Activated CD8-positive, alpha-beta memory T cell treated with anti-CD3 and anti-CD28 coated beads for 36 hours (primary cell): ENCODE results near the gene EEF1AKMT1. TPM values are rescaled to one million over a fixed set of nuclear protein-coding genes. Genes with fewer than 3 reads are reported as not detected.

ENCODE experiments used
- CTCF ChIA-PET: fragments of 350-600 bp; sonication (Branson Sonifier 250); formaldehyde crosslinking; loops from one replicate; lab custom pipeline; 2021; ENCODE audit warnings: antibody characterized with exemption; lab: Charles Lee
- POLR2A ChIA-PET: fragments of 350-600 bp; sonication (Branson Sonifier 250); formaldehyde crosslinking; loops from one replicate; lab custom pipeline; 2021; ENCODE audit warnings: antibody characterized with exemption; lab: Charles Lee
- total RNA-seq, 2 experiments: library from RNA; stranded (reverse); gene quantifications; one replicate each; pipeline ENCODE4 v1.2.3, GENCODE V29; 2021

EEF1AKMT1 gene
- total RNA-seq, 2 experiments from 2014 or later, result 19.6 to 21.3 TPM

DNA sequence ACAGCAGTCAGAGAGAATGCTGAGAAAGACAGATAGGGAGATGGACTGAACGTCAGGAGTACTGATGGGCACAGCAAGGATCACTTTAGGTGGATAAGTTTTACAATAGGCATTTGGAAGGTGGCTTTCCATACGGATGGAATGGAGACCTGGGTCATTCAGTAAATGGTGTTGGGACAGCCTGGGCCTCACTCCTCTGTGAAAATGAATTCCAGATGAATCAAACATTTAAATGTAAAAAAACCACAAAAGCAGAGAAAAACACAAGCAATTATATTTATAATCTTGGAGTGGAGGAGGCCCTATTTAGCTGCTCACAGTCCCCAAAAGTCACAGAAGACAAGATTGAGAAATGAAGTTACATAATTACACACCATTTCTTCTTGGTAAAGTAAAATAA is 65.5 kb downstream of the EEF1AKMT1 start:
- POLR2A ChIA-PET, result no interaction called here

DNA sequence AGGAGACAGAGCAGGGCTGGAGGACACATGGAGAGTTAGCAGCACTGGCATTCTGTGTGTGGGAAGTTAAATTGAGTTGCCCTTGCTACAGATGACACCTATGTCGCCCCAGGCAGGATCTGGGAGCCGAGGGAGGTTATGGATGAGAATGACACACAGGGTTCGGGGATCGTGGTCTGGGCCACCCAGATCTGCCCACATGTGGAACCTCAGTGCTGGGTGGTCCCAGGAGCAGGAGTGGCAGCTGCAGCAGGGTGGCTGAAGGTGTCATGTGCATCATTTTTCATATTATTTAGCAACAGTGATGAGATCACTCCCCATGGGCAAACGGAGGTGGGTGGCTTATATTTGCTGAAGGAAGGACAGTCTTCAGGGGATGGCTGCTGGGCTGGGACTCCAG is 67.1 kb downstream of the EEF1AKMT1 start:
- ChIA-PET POLR2A (interaction anchor here (0.7 kb wide), 1 partner anchor 239 kb away, joined by 8 read pairs; no protein-coding TSS in a partner anchor), CTCF (no interaction called here)

More for the DNA sequence above, 65.5 kb downstream of the EEF1AKMT1 start:
- CTCF ChIA-PET, result interaction anchor here (0.6 kb wide), 2 partner anchors 19 to 92 kb away, joined by 3 to 5 read pairs; no protein-coding TSS in a partner anchor

DNA sequence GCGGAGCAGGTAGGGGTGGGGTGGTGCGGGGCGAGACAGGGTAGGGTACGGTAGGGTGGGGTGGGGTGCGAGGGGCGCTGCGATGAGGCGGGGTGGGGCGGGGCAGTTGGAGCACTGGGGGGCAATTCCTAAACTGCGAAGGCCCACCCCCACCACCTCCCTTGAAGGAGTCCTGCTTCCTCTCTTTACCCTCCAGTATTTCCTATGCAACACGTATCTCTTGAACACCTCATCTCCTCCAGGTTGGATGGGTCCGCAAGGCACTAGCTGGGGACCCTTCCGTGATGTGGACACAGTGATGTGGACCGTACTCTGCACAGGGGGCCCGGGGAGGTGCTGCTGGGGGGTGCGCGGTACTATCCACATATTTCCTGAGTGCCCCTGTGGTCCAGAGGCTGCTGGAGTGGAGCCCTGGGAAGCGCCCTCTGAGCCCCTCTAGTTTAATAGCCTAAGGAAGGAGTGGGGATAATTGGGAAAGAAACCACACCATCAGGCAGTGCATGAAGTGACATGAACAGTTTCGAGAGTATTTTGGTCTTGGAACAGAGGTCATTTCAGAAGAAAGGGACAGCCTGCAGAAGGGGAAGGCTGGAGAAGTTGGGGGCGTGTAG is 69.2 kb downstream of the EEF1AKMT1 start:
- ChIA-PET CTCF (interaction anchor here (0.8 to 1.0 kb wide), 2 partner anchors 9 to 28 kb away, joined by 3 to 4 read pairs; no protein-coding TSS in a partner anchor), POLR2A (no interaction called here)

DNA sequence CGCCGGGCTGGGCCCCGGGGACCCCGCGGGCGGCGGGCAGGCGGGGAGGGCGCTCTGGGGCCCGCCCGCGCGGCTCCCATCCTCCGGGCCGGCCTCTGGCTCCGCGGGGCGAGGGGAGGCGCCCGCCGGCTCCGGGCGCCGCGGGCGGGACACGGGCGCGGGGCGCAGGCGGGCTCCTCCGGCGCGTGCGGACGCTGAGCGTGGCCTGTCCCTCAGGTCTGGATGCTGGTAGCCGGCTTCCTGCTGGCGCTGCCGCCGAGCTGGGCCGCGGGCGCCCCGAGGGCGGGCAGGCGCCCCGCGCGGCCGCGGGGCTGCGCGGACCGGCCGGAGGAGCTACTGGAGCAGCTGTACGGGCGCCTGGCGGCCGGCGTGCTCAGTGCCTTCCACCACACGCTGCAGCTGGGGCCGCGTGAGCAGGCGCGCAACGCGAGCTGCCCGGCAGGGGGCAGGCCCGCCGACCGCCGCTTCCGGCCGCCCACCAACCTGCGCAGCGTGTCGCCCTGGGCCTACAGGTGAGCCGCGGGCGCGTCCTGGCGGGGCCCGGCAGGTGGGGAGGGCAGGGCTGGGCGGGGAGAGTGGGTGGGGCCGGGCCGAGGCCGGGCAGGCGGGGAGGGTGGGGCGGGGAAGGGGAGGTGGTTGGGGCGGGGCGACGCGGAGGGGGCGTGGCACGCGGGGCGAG is 69.8 kb downstream of the EEF1AKMT1 start:
- ChIA-PET POLR2A (interaction anchor here (1.4 kb wide), 1 partner anchor 178 kb away, joined by 3 read pairs; the partner anchor contains the start of gene CRYL1), CTCF (interaction anchor here (0.8 to 1.5 kb wide), 4 partner anchors 9 to 208 kb away, joined by 3 to 4 read pairs (median 3); no protein-coding TSS in a partner anchor)

DNA sequence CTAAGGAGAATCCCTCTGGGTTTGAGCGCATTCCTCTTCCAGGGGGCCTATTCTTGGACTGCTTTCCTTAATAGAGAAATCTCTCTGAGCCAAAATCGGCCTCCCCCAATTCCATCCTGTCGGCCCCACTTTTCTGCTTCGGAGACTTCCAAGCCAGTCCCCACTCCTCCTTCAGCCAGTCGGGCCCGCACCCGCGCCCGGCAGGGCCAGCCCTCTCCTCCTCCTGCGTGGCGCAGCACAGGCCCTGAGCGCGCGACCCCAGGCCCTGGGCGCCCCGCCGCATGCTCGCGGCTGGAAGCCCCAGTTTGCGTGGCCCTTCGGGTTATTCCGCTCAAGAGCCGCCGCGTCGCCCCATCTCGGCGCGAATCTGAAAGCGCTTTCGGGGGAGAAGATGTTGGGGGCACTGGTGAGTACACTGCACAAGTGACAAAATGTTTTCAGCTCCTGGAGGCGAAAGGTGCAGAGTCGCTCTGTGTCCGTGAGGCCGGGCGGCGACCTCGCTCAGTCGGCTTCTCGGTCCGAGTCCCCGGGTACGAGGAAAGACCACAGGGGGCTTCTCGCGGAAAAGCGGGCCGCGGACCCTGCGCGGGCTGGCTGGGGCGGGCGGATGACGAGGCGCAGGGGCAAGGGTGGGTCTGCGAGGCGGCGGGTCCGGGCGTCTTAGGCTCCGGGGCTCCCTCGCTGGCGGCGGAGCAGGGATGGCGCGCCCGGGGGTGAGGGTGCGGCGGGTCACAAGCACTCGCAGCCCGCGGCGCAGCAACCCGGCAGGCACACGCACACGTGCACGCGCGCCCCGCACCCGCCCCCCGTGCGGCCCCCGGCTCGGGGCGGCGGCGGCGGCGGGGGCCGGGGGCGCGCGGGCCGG is 70.6 kb downstream of the EEF1AKMT1 start, which contains the start of gene IL17D:
TSS of gene IL17D (plus strand) at position 785 of the 865 bp plus-strand sequence. CDS start 303 bp downstream, outside the sequence.
- ChIA-PET CTCF (interaction anchor here (0.8 to 1.8 kb wide), 5 partner anchors 9 to 207 kb away, joined by 3 to 4 read pairs (median 3); no protein-coding TSS in a partner anchor), POLR2A (interaction anchor here (1.4 kb wide), 1 partner anchor 177 kb away, joined by 3 read pairs; the partner anchor contains the start of gene CRYL1)

DNA sequence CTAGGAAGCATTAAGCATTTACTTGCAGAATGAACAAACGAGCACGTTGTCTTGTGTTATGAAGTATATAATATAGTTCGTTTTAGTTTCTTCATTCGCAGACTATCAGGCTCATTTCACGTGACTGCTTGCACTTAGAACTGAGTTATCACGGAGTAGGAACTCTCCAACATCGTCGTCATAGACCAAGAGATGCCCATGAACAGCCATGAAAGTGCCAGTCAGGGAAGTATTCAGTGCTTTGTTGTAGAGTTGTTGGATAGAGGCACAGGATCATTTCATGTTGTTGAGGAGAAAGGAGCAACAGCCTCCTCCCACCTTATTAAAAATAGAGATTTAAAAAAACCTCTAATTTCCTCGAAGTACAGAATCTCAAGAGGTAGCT is 71.2 kb downstream of the EEF1AKMT1 start:
- CTCF ChIA-PET, result interaction anchor here (1.2 to 1.8 kb wide), 4 partner anchors 9 to 210 kb away, joined by 3 to 5 read pairs (median 3); no protein-coding TSS in a partner anchor

DNA sequence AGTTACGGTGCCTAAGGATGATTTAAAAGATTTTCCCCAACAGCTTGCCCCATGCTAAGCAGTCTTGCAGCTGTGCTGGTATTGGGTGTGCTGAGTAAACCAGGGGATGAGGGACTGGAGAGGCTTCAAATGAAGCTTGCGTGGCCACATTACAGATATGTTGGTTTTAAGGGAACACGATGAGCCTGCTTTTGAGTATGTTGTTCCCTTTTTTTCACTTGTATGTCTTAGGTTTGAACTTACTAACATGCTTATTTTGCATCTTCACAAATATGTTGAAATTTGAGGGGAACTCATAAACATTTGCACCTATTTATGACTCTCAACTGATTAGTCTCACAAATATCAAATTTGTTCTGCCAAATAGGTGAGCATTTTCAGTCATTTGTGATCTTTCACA is 72.3 kb downstream of the EEF1AKMT1 start:
- ChIA-PET CTCF (interaction anchor here (1.2 to 1.8 kb wide), 2 partner anchors 10 to 209 kb away, joined by 3 to 5 read pairs; no protein-coding TSS in a partner anchor), POLR2A (no interaction called here)

More for the DNA sequence above, 71.2 kb downstream of the EEF1AKMT1 start:
- POLR2A ChIA-PET, result interaction anchor here (0.6 to 1.4 kb wide), 2 partner anchors 176 to 178 kb away, joined by 3 to 5 read pairs; partner anchors contain the start of gene CRYL1

DNA sequence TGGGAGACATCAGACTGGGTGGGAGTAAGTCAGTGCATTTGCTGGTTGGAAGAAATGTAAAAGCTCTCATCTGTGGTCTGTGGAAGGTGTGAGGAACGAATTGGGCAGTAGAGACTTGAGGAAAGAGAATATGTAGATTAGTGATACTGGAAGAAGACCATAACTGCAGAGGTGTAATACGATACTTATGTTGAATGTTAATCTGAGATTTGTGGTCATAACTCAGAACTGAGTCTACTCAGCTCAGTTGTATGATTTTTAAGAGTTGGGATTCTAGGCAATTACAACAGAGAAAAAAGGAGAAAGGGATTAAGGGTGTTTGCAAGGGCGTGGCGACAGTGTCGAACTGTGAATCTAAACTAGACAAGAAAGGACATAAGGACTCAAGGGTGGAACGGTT is 73.5 kb downstream of the EEF1AKMT1 start:
- ChIA-PET POLR2A (no interaction called here), CTCF (no interaction called here)

DNA sequence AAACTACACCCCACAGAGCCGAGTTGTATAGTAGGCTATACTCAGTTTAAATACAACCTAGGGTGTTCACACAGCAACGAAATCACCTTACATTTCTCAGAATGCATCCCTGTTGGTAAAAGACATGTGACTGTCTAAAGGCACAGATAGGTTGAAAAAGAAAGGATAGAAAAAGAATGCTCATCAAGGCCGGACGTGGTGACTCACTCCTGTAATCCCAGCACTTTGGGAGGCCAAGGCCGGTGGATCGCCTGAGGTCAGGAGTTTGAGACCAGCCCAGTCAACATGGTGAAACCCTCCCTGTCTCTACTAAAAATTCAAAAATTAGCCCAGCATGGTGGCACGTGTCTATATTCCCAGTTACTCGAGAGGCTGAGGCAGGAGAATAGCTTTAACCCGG is 74.0 kb downstream of the EEF1AKMT1 start:
- POLR2A ChIA-PET, result no interaction called here
- CTCF ChIA-PET, result no interaction called here

DNA sequence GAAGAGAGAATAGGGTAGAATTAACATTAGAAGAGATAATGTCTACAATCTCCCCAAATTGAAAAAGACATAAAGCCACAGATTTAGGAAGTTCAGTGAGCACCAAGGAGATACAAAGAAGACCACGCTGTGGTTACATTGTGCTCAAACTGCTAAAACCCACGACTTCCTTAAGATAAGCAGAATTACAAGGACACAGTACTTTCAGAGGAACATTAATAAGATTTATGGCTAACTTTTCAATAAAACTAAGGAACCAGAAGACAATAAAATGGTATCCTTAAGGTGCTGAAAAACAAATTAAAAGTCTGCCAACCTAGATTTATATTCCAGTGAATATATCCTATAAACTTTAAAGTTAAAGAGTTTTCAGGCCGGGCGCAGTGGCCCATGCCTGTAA is 77.7 kb downstream of the EEF1AKMT1 start:
- ChIA-PET CTCF (no interaction called here), POLR2A (no interaction called here)

DNA sequence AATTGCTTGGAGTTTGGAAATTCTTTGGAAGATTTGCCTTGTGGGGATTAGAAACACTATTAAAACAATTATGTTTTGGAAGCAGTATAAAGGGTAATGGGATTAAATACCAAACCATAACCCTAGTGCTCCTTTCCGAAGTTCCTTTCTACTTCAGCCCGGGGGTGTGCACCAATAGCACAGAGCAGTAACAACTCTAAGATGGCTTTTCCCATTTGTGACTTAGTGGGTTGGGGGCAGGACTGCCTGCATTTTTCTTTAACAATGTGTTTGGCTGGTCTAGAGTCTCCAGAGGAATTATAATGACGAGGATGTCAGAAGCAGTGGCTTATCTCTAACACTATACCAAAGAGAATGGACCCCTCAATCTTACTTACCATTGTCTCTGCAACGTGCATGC is 82.1 kb downstream of the EEF1AKMT1 start:
- CTCF ChIA-PET, result no interaction called here
- POLR2A ChIA-PET, result no interaction called here

DNA sequence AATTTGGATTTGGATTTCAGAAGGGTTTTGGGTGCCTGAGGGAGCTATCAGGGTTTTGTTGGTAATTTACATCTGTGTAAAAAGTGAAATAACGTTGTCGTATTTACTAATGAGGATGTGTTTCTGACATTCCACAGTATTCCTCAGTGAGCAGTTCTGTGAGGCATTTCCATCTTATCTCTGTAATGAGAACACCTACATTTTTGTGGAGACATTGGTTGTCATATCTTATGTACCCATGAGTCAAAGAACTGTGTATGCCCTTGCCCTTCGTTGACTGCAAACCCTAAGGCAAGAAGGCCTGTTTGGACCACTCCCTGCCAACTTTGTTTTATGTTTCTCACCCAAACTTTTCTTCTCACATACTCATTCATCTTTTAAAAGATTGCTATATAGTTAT is 84.5 kb downstream of the EEF1AKMT1 start:
- POLR2A ChIA-PET, result no interaction called here
- CTCF ChIA-PET, result interaction anchor here (0.6 kb wide), 1 partner anchor 19 kb away, joined by 3 read pairs; no protein-coding TSS in a partner anchor

DNA sequence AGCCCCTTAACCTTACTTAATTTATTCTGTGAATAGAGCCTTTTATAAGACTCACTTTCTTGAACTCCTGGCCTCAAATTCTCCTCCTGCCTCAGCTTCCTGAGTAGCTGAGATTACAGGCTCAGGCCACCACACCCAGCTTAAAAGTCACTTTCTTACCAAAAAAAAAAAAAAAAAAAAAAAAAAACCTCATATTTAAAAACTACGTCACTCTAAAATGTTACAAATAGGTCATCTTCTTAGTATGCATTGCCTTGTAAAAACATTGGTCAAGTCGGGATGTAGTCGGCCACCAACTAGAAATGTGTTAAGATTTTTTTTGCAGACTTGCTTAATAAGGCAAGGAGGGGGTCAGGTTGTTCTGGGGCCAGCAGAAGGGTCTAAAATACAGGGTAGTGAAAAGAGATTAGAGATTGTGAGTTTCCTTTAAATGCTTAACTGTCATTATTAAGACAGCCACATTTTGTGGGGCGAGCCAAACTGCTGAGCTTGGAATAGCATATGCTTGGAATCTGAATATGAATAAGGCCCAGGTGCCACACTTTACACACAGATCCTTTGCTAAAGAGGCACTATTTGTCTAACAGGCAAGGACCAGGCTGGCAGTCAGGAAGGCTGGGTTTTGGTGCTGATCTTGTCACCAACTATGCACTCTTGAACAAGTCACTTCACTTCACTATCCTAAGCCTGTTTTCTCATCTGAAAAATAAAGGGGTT is 86.7 kb downstream of the EEF1AKMT1 start:
- CTCF ChIA-PET, result no interaction called here
- POLR2A ChIA-PET, result no interaction called here

DNA sequence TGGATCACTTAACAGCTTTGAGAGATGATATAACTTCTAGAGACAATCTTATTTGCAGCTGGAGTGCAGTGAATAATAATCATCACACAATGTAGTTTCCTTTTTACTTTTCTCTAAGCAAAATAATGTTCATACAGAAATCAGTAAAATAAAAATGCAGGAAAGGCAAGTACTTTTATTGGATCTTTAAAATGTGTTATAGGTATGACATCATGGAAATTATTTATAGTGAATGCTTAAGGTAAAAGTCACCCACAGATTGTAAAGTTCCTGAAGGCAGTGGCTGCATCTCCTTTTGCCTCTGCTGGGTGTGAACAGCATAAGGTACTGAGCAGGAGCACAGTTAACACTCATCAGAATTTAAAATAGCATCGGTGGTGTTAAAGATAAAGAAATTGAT is 87.6 kb downstream of the EEF1AKMT1 start:
- ChIA-PET CTCF (no interaction called here), POLR2A (no interaction called here)

DNA sequence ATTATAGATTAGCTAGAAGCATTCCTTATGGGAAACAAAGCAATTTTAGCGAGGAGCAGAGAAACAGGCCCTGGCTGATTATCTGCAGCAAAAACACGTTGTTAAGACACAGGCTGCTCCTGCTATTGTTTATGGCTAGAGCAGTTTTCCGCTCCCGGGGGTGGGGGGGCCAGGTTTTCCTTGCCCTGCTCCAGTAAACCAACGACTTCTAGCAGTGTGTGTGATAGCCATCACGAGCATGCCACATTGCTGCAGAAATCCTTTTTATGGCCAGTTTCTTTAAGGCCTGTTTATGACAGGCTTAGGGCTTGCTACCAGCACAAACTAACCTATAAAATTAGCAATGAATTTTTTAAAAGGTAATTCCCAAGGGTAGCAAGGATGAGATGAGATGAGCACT is 88.7 kb downstream of the EEF1AKMT1 start:
- POLR2A ChIA-PET, result no interaction called here
- CTCF ChIA-PET, result no interaction called here

DNA sequence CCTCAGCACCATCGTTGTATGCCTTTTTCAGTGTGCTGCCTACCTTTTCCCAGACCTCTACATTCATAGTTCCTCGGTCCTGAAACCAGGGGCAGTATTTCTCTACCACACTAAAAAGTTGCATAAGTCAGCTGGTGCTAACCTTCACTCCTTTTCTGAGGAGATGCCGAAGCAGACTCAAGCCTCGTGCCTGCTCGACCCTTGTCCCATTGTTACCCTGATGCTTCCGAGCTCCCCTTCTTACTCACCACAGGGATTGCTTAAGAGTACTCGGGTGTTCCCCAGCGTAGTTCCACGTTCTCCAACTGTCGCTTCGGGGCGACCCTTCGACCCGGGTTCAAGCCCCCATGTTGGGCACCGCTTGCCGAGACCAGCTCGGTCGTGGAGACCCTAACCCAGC is 89.2 kb downstream of the EEF1AKMT1 start:
- ChIA-PET CTCF (no interaction called here), POLR2A (no interaction called here)

DNA sequence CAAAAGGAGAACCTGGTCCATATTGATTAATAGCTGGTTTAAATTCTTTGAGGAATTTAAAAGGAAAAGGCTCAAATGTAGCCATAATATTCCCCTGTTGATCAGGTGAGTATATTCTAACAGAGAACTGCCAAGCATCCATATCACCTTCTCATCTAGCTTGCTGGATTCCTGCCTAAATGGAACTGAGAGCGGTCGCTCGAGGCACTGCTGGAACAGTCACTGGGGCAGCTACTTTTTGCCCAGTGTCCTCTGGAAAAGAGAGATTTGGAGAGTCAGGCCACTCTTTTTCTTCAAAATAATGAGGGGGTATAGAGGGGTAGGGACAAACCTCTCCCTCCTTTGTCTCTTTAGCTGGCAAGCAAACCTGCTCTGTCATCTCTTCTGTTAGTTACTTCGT is 89.7 kb downstream of the EEF1AKMT1 start:
- POLR2A ChIA-PET, result no interaction called here
- CTCF ChIA-PET, result no interaction called here

DNA sequence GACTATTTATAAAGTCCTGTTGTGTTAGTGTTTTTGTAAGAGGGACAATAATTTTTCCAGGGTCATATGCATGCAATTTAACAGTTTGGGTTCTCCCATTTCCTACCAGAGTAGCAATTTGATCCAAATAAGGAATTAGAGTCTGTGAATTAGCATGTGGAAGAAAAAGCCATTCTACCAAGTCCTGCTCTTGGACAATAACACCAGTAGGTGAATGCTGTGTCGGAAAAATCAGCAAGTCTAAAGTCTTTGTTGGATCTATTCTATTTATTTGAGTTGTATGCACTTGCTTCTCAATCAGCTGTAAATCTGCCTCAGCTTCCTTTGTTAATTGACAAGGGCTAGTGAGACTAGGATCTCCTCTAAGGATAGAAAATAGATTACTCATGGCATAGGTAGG is 91.7 kb downstream of the EEF1AKMT1 start:
- POLR2A ChIA-PET, result no interaction called here
- CTCF ChIA-PET, result interaction anchor here (0.6 kb wide), 1 partner anchor 1167 kb away, joined by 3 read pairs; no protein-coding TSS in a partner anchor
